HG03378 (cell line): ENCODE results near the gene L1TD1.
"Not testable (repeated sequence)": the region's sequence is repeated elsewhere in the genome, so short reads cannot be mapped to it uniquely, and the experiment has no call there.

Experiments used
- ATAC-seq: cut with Tn5 transposase; IDR thresholded peaks from one replicate; pipeline ENCODE4 v1.9.1; 2021; ENCODE audit warnings: mild to moderate bottlenecking, moderate library complexity; ENCODE audit not compliant: unreplicated experiment

The L1TD1 gene

DNA sequence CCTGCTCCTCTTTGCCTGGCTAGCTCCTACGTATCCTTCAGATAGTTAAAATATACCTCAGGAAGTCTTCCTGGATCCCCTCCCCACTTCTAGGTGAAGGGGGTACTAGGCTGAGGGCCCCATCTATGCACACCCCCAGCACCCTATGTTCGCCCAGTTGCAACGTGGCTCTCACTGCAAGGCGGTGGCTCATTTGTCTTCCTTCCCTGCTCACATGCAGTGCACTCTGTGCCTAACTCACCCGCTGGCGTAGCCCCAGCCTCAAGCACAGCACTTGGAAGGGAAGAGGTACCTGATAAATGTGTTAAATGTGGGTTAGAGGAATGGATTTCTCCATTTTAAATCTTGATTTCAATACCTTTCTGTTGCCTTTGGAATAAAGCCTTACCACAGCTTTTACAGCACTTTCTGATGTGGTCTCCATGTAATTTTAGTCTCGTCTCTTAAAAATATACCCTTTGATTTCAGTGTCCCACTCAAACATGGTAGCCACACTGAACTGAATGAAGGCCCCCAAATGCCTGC, 39.3 kb downstream of the L1TD1 start:
- no peak for ATAC-seq

DNA sequence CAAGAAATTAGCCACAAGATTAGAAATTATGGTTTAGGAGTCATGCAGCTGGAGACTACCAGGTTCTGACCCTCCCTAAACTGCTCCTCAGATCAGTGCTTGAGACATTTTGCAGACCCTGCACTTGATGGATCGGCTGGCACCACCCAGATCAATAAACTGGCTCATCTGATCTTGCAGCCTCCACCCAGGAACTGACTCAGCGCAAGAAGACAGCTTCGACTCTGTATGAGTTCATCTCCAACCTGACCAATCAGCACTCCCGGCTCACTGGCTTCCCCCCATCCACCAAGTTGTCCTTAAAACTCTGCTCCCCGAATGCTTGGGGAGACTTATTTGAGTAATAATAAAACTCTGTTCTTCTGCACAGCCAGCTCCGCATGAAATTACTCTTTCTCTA, 40.0 kb downstream of the L1TD1 start:
- ATAC-seq = no peak

GRCh38 chr1:62235576-62235975, 40.9 kb downstream of the L1TD1 start:
- no peak for ATAC-seq

DNA sequence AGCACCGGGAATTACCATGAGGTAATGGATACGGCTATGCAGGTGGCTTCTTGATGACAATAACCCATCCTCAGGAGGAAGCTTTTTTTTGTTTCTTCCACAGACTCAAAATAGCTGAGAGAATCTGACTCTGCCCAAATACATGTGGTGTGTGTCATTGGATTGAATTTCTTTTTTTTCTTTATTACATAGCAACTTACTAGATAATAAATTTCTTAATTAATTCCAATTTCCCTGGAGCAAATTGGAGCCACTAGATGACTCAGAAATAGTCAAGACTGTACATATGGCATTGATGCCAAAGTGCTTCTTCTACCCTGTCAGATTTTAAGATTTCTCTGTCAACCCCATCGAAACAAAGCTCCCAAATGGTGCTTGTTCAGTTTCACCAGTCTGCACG, 42.7 kb downstream of the L1TD1 start:
- ATAC-seq = no peak

DNA sequence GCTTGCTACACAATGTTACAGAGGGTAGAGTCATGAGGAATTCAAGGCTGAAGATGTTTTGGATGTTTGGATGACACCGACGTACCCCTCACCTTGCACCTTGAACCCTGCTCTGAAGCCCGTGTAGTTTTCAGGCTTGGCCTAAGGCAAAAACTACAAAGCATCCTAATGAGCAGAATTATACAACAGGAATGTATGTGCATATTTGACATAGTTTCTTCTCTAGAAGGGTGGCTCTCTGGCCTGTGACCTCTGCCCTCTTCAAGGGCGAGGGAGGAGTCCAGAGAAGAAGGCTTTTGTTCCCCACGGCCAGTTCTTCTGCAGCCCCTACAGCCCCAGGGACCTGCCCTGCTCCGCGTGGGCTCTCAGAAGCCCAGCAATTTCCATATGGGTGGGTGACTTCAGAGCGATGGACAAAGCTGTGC, 43.3 kb downstream of the L1TD1 start:
- ATAC-seq = no peak

DNA sequence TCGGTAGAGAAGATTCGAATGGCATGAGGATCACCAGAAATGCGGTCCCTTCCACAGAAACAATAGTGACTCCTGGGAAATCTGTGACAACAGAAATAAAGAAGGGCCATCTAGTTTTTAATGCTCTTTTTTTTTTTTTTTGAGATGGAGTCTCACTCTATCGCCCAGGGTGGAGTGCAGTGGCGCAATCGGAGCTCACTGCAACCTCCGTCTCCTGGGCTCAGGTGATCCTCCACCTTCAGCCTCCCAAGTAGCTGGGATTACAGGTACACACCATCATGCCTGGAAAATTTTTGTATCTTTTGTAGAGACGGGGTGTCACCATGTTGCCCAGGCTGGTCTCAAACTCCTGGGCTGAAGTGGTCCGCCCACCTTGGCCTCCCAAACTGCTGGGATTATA, 43.9 kb downstream of the L1TD1 start:
- no peak for ATAC-seq

GRCh38 chr1:62239652-62240403, 45.2 kb downstream of the L1TD1 start:
- not testable (repeated sequence) for ATAC-seq

GRCh38 chr1:62240651-62241370, 46.2 kb downstream of the L1TD1 start:
- ATAC-seq = no peak

- ATAC-seq = no peak
Measured at GRCh38 chr1:62241371-62242131, 46.9 kb downstream of the L1TD1 start.

DNA sequence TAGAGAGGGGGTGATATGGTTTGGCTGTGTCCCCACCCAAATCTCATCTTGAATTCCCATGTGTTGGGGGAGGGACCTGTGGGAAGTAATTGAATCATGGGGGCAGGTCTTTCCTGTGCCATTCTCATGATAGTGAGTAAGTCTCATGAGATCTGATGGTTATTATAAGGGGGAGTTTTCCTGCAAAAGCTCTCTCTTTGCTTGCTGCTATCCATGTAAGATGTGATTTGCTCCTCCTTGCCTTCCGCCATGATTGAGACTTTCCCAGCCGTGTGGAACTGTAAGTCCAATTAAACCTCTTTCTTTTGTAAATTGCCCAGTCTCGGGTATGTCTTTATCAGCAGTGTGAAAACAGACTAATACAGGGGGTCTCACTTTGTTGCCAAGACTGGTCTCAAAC, 49.7 kb downstream of the L1TD1 start:
- ATAC-seq = not testable (repeated sequence)

DNA sequence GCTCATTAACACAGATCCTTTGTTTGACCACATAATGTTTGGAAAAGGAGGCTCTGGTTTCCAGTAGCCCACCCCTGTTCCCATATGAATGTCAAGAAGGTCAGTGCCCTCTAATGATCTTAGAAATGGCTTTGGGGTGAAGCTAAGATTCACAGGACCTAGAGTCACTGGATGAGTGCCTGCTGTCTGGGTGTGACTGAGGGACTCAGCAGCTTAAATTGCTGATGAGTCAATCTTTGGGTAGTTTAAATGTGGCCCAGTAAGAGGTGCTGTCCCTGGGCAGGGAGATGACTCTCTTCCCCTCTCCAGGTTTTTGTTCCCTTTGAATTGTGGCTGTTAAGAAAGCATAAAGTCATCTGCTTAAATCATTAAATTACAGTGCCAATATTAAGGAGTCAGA, 50.6 kb downstream of the L1TD1 start:
- no peak for ATAC-seq

GRCh38 chr1:62247391-62248168, 52.9 kb downstream of the L1TD1 start:
- no peak for ATAC-seq

DNA sequence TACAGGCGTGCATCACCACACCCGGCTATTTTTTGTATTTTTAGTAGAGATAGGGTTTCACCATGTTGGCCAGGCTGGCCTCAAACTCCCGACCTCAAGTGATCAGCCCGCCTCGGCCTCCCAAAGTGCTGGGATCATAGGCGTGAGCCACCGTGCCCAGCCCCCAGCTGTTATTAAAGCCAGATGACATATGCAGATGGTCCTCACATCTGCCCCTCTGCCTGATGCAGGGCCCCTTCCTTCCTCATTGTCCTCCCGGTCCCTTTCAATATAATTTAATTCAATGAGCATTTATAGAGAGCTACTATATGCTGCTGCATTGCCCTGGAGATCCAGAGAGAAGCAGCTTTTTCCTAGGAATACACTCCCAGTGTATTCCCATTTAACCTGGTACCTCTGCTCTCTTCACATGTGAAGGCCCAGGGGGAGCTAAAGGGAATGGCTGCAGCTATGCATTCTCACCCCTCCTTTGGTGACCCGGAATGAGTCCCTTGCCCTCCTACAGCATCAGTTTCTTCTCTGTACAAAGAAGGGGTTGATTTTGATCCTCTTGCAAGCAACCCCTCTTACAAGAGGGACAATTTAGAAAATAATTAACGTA, 55.6 kb downstream of the L1TD1 start:
- ATAC-seq = no peak

GRCh38 chr1:62259551-62259950, 64.9 kb downstream of the L1TD1 start:
- no peak for ATAC-seq

DNA sequence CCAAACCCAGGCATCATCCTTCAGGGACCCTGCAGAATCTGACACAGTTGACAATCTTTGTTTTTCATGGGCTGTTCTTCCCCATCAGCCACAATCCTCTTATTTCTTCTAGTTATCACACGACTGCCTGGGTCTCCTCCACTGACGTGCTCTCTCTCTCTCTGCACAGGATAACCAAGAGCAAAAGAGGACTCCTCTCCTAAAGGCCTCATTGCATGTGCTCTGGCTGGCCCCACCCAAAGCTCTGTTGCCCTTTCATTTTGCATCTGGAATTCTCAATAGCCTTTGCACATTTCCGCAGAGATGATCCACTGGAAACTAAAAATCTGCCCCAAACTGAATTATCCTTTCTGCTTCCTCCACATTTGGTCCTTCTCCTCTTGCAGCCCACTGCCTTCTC, 66.0 kb downstream of the L1TD1 start:
- ATAC-seq = no peak
